GOT3 (cell line): Measurements from ENCODE around the gene VSIG4.
"Not testable (repeated sequence)": the region's sequence is repeated elsewhere in the genome, so short reads cannot be mapped to it uniquely, and the experiment has no call there.

Experiments
- DNase-seq: peaks from one replicate; lab custom pipeline; 2025; ENCODE audit warnings: mixed read lengths; lab: John Stamatoyannopoulos, UW

VSIG4 gene

DNA sequence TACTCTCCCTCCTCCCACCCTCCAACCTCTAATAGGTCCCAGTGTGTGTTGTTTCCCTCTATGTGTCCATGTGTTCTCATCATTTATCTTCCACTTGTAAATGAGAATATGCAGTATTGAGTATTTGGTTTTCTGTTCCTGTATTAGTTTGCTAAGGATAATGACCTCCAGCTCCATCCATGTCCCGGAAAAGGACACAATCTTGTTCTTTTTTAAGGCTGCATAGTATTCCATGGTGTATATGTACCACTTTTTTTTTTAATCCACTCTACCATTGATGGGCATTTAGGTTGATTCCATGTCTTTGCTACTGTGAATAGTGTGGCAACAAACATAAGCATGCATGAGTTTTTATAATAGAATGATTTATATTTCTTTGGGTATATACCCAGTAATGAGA is 62.7 kb downstream of the VSIG4 start:
- not testable (repeated sequence) for DNase-seq

GRCh38 chrX:65976161-65976560 is 63.7 kb downstream of the VSIG4 start:
- DNase-seq: no peak

- DNase-seq: not testable (repeated sequence)
Observed at GRCh38 chrX:65975161-65975751, 64.6 kb downstream of the VSIG4 start.
